PFSK-1 (cell line): Measurements from ENCODE around the gene CYFIP2.

Experiments used
- POLR2AphosphoS5 ChIP-seq: IDR thresholded peaks from 2 replicates; pipeline ENCODE4 v1.6.1; 2012; ENCODE audit warnings: low read depth, mild to moderate bottlenecking, control low read depth, low read length, moderate library complexity
- REST ChIP-seq, 2 experiments: IDR thresholded peaks; 2 replicates each; pipeline versions ENCODE4 v1.6.1 to v1.8.0; 2011 to 2012; ENCODE audit warnings: low read depth in 2 of 2, low read length in 2 of 2, control low read depth in 1 of 2, inconsistent platforms in 1 of 2, mild to moderate bottlenecking in 1 of 2, moderate library complexity in 1 of 2; ENCODE audit not compliant: insufficient read depth in 1 of 2
- SIN3A ChIP-seq: IDR thresholded peaks from 2 replicates; pipeline ENCODE4 v1.6.1; 2012; ENCODE audit warnings: mild to moderate bottlenecking, low read length, moderate library complexity, borderline replicate concordance; ENCODE audit not compliant: insufficient read depth
- TAF1 ChIP-seq: IDR thresholded peaks from 2 replicates; pipeline ENCODE4 v1.6.1; 2012; ENCODE audit warnings: low read length, control low read depth, borderline replicate concordance; ENCODE audit not compliant: insufficient read depth

GRCh38 chr5:157230610-157231009 is 35.3 kb upstream of the CYFIP2 start:
- no peak for TF ChIP-seq SIN3A
- no peak for TF ChIP-seq REST (IDR thresholded peaks at IDR 0.05; ENCODE audit: insufficient read depth in 1 of 2, low read depth in 2 of 2, low read length in 2 of 2)
- TF ChIP-seq TAF1 = no peak
- TF ChIP-seq POLR2AphosphoS5 = no peak
